ENCODE measurements around the gene GNB1. TPM values are rescaled to one million over a fixed set of nuclear protein-coding genes. Genes with fewer than 3 reads are reported as not detected.
"Not testable (repeated sequence)": the region's sequence is repeated elsewhere in the genome, so short reads cannot be mapped to it uniquely, and the experiment has no call there.

Gene GNB1
- total and polyA plus RNA-seq, 8 donors: 49.6 to 195 (median 125) TPM

DNA sequence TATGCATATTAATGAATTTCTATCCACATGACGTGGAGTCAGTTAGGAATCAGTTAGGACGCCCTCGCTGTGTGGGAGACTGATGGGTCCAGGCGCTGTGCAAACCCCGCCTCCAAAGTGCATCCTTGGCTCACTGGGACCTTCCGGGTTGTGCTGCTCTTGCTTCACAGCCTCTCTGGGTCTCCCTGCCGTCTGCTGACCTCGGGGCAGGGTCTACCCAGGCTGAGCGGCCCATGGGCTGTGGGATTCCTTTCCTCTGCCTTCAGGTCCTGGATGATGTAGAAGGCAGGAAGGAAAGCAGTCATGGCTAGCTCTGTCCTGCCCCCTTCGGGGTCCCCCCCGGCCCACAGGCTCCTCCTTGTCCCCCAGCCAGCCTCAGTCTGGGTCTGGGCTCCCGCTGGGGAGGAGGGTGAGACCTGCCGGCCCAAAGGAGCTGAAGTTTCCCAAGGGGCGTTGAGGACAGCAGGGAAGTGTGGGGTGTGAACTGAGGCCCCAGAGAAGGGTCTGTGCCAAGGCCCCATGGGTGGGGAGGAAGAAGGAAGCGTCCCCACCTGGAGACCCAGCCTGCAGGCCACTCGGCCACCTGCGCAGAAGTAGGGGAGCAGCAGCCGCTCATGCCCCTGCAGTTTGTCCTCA lies 142.1 kb downstream of the GNB1 start:
- Histone ChIP-seq H3K9me3 (no peaks in the 10 kb centered on the region), H3K27ac (no peak overlapping the region), H3K27me3 (no peaks in the 10 kb centered on the region), H3K4me1 (no peaks in the 10 kb centered on the region), H3K36me3 (peaks cover 12 to 20% (median 18%) of the 10 kb centered on the region in 4 donors), H3K4me3 (no peak overlapping the region)
- TF ChIP-seq, protein P1, sequence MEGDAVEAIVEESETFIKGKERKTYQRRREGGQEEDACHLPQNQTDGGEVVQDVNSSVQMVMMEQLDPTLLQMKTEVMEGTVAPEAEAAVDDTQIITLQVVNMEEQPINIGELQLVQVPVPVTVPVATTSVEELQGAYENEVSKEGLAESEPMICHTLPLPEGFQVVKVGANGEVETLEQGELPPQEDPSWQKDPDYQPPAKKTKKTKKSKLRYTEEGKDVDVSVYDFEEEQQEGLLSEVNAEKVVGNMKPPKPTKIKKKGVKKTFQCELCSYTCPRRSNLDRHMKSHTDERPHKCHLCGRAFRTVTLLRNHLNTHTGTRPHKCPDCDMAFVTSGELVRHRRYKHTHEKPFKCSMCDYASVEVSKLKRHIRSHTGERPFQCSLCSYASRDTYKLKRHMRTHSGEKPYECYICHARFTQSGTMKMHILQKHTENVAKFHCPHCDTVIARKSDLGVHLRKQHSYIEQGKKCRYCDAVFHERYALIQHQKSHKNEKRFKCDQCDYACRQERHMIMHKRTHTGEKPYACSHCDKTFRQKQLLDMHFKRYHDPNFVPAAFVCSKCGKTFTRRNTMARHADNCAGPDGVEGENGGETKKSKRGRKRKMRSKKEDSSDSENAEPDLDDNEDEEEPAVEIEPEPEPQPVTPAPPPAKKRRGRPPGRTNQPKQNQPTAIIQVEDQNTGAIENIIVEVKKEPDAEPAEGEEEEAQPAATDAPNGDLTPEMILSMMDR (IDR thresholded peaks at IDR 0.05): no peak
- TF ChIP-seq POLR2A (IDR thresholded peaks at IDR 0.05) (no peak), EP300 (IDR thresholded peaks at IDR 0.05) (no peak), POLR2AphosphoS5 (IDR thresholded peaks at IDR 0.05) (no peak)
- WGBS, 5 donors: 69 to 78% (median 74%) methylated on average over 13 to 18 of the region's 18 CpGs
- intact Hi-C loops (cut with DNase I; ENCODE audit: low total_unique reads): no loop called here
- no peak for DNase-seq

DNA sequence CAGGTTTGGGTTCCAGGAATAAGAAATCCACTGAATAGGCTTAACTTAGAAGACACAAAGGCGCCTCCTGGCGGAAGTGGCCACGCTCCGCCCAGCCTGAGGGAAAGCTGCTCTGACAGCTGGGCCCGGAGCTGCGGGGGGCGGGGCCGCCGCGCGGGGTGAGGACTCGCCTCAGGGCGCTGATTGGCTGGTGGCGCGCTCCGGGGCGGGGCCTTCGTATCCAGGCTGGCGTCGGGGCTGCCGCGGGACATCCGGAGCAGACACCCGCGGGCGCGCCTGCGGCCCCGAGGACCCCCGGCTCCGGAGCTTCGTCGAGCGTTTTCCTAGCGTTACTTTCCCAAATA lies 144.3 kb downstream of the GNB1 start:
- no CpG with 5 or more reads among the region's 35 CpGs for WGBS, 5 donors
- Histone ChIP-seq H3K27ac (peak overlapping the region in 4 of 5 donors; percentile 87 to 97 (median 94)), H3K36me3 (peaks cover 0 to 11% (median 4%) of the 10 kb centered on the region in 4 donors), H3K4me3 (peak overlapping the region; percentile 21 to 56 (median 44))
- H3K9me3 ChIP-seq; intact Hi-C loops (cut with DNase I; ENCODE audit: low total_unique reads); H3K4me1 ChIP-seq; DNase-seq; H3K27me3 ChIP-seq: not testable (repeated sequence)

- peak overlapping the region; percentile 21 to 56 (median 44) for H3K4me3 ChIP-seq
- H3K27me3 ChIP-seq; intact Hi-C loops (cut with DNase I; ENCODE audit: low total_unique reads); H3K9me3 ChIP-seq; H3K4me1 ChIP-seq: not testable (repeated sequence)
- H3K27ac ChIP-seq: peak overlapping the region in 4 of 5 donors; percentile 87 to 97 (median 94)
- TF ChIP-seq, protein P1 (IDR thresholded peaks at IDR 0.05): peak in 2 of 7 experiments; percentile 16 to 51
- TF ChIP-seq POLR2AphosphoS5 (IDR thresholded peaks at IDR 0.05): peak; percentile 70 to 82 (median 75)
- DNase-seq: peak; percentile 86 to 88
- 0% methylated on average over 27 to 58 of the region's 101 CpGs; no CpG with 5 or more reads in 1 of the 5 donors for WGBS, 5 donors
- H3K36me3 ChIP-seq: peaks cover 0 to 11% (median 4%) of the 10 kb centered on the region in 4 donors
Observed at GRCh38 chr1:1745651-1746565, 145.0 kb downstream of the GNB1 start.

DNA sequence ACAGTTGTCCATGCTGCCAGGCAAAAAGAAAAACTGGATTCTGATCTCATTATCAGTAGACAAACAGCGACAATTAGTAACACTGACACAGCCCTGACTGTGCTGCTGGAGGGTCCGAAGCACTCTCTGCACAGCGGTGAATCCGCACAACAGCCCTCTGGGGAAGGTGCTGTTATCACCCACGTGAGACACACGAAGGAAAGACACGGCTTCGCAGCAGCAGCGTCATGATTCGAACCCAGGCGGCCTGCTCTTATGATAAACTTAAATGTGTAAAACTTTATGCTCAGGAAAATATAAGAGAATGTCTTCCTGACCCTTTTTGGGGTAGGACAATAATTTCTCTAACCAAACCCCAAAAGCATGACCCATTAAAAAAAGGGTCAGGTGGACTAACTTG lies 148.4 kb downstream of the GNB1 start:
- intact Hi-C loops (cut with DNase I; ENCODE audit: low total_unique reads); H3K27ac ChIP-seq; H3K27me3 ChIP-seq; H3K4me3 ChIP-seq; DNase-seq; H3K9me3 ChIP-seq: not testable (repeated sequence)
- Histone ChIP-seq H3K36me3 (peaks cover 3 to 22% (median 13%) of the 10 kb centered on the region in 4 donors), H3K4me1 (peaks cover 0 to 14% (median 6%) of the 10 kb centered on the region in 4 donors)
- 79 to 94% (median 85%) methylated on average over 11 of the region's 11 CpGs for WGBS, 5 donors

GRCh38 chr1:1741013-1741412 lies 149.9 kb downstream of the GNB1 start:
- H3K4me3 ChIP-seq; DNase-seq; H3K27me3 ChIP-seq; H3K9me3 ChIP-seq; intact Hi-C loops (cut with DNase I; ENCODE audit: low total_unique reads): not testable (repeated sequence)
- Histone ChIP-seq H3K27ac (peak overlapping the region in 4 of 5 donors; percentile 52 to 74 (median 61)), H3K36me3 (peaks cover 3 to 35% (median 22%) of the 10 kb centered on the region in 4 donors), H3K4me1 (peaks cover 0 to 14% (median 6%) of the 10 kb centered on the region in 4 donors)
- 67 to 82% (median 72%) methylated on average over 10 to 12 of the region's 12 CpGs for WGBS, 5 donors
- peak in 2 of 3 donors; percentile 18 to 56 for TF ChIP-seq POLR2AphosphoS5 (IDR thresholded peaks at IDR 0.05)

GRCh38 chr1:1738799-1739337 lies 152.0 kb downstream of the GNB1 start:
- Histone ChIP-seq H3K36me3 (peaks cover 3 to 53% (median 39%) of the 10 kb centered on the region in 4 donors), H3K4me1 (peaks cover 0 to 14% (median 6%) of the 10 kb centered on the region in 4 donors)
- H3K27me3 ChIP-seq; H3K4me3 ChIP-seq; intact Hi-C loops (cut with DNase I; ENCODE audit: low total_unique reads); DNase-seq; H3K9me3 ChIP-seq; H3K27ac ChIP-seq: not testable (repeated sequence)
- WGBS, 5 donors: 71 to 86% (median 84%) methylated on average over 10 to 12 of the region's 22 CpGs; no CpG with 5 or more reads in 2 of the 5 donors

GRCh38 chr1:1737675-1738590 lies 153.0 kb downstream of the GNB1 start:
- H3K27ac ChIP-seq; H3K9me3 ChIP-seq; intact Hi-C loops (cut with DNase I; ENCODE audit: low total_unique reads); H3K27me3 ChIP-seq; H3K4me3 ChIP-seq; DNase-seq; H3K4me1 ChIP-seq: not testable (repeated sequence)
- WGBS, 5 donors: 86 to 96% (median 89%) methylated on average over 6 to 31 of the region's 44 CpGs; no CpG with 5 or more reads in 1 of the 5 donors
- peaks cover 6 to 59% (median 48%) of the 10 kb centered on the region in 4 donors for H3K36me3 ChIP-seq
